ENCODE measurements around the gene ZNF142. TPM values are rescaled to one million over a fixed set of nuclear protein-coding genes. Genes with fewer than 3 reads are reported as not detected.

The ZNF142 gene
- total RNA-seq, 2 donors from 2014 or later: 41.3 to 46.6 TPM

GRCh38 chr2:218642786-218643185 lies 16.6 kb downstream of the ZNF142 start:
- H3K9me3 Mint-ChIP-seq: no peaks in the 10 kb centered on the region
- peaks cover 2 to 19% of the 10 kb centered on the region in 2 donors for H3K36me3 Mint-ChIP-seq (ENCODE audit: insufficient read depth in 2 of 2)
- H3K27ac Mint-ChIP-seq: no peak overlapping the region
- H3K27me3 Mint-ChIP-seq (ENCODE audit: low read depth): no peaks in the 10 kb centered on the region
- H3K4me3 Mint-ChIP-seq: no peak overlapping the region
- ATAC-seq (replicated peaks in 1 of 2) (no peak), DNase-seq (no peak)
- H3K4me1 Mint-ChIP-seq (ENCODE audit: low read depth): peaks cover 5% of the 10 kb centered on the region

GRCh38 chr2:218642121-218642656 lies 17.2 kb downstream of the ZNF142 start:
- no peak for DNase-seq
- Mint-ChIP-seq H3K36me3 (ENCODE audit: insufficient read depth in 2 of 2) (peaks cover 6 to 23% of the 10 kb centered on the region in 2 donors), H3K9me3 (no peaks in the 10 kb centered on the region), H3K27ac (no peak overlapping the region), H3K27me3 (ENCODE audit: low read depth) (no peaks in the 10 kb centered on the region), H3K4me3 (no peak overlapping the region), H3K4me1 (ENCODE audit: low read depth) (peaks cover 5% of the 10 kb centered on the region)
- ATAC-seq (replicated peaks in 1 of 2): no peak

GRCh38 chr2:218638372-218638771 lies 21.1 kb downstream of the ZNF142 start:
- DNase-seq: no peak
- Mint-ChIP-seq H3K4me1 (ENCODE audit: low read depth) (no peaks in the 10 kb centered on the region), H3K4me3 (no peak overlapping the region), H3K9me3 (no peaks in the 10 kb centered on the region), H3K27me3 (ENCODE audit: low read depth) (no peaks in the 10 kb centered on the region), H3K27ac (no peak overlapping the region), H3K36me3 (ENCODE audit: insufficient read depth in 2 of 2) (peaks cover 4 to 16% of the 10 kb centered on the region in 2 donors)
- ATAC-seq (replicated peaks in 1 of 2): no peak

GRCh38 chr2:218635719-218636118 lies 23.7 kb downstream of the ZNF142 start:
- Mint-ChIP-seq H3K27me3 (ENCODE audit: low read depth) (no peaks in the 10 kb centered on the region), H3K9me3 (no peaks in the 10 kb centered on the region)
- ATAC-seq (replicated peaks in 1 of 2): no peak

GRCh38 chr2:218631837-218632236 lies 27.6 kb downstream of the ZNF142 start:
- Mint-ChIP-seq H3K4me3 (no peak overlapping the region), H3K4me1 (ENCODE audit: low read depth) (peaks cover 5% of the 10 kb centered on the region), H3K9me3 (no peaks in the 10 kb centered on the region)

More at GRCh38 chr2:218635719-218636118, 23.7 kb downstream of the ZNF142 start:
- no peak overlapping the region for H3K4me3 Mint-ChIP-seq
- H3K27ac Mint-ChIP-seq: no peak overlapping the region
- no peak for DNase-seq
- peaks cover 4 to 16% of the 10 kb centered on the region in 2 donors for H3K36me3 Mint-ChIP-seq (ENCODE audit: insufficient read depth in 2 of 2)
- no peaks in the 10 kb centered on the region for H3K4me1 Mint-ChIP-seq (ENCODE audit: low read depth)

GRCh38 chr2:218627939-218628338 lies 31.5 kb downstream of the ZNF142 start:
- no peak overlapping the region for H3K27ac Mint-ChIP-seq
- H3K27me3 Mint-ChIP-seq (ENCODE audit: low read depth): no peaks in the 10 kb centered on the region
- H3K4me3 Mint-ChIP-seq: no peak overlapping the region
- ATAC-seq (replicated peaks in 1 of 2) (peak; percentile 43 to 53), DNase-seq (no peak)
- peaks cover 5% of the 10 kb centered on the region for H3K4me1 Mint-ChIP-seq (ENCODE audit: low read depth)
- H3K9me3 Mint-ChIP-seq: no peaks in the 10 kb centered on the region
- H3K36me3 Mint-ChIP-seq (ENCODE audit: insufficient read depth in 2 of 2): no peaks in the 10 kb centered on the region

More at GRCh38 chr2:218631837-218632236, 27.6 kb downstream of the ZNF142 start:
- DNase-seq: no peak
- Mint-ChIP-seq H3K27ac (no peak overlapping the region), H3K36me3 (ENCODE audit: insufficient read depth in 2 of 2) (peaks cover 0 to 5% of the 10 kb centered on the region in 2 donors), H3K27me3 (ENCODE audit: low read depth) (no peaks in the 10 kb centered on the region)
- ATAC-seq (replicated peaks in 1 of 2): no peak

GRCh38 chr2:218626369-218626768 lies 33.1 kb downstream of the ZNF142 start:
- H3K4me1 Mint-ChIP-seq (ENCODE audit: low read depth): peaks cover 5% of the 10 kb centered on the region
- no peak for ATAC-seq (replicated peaks in 1 of 2)
- no peaks in the 10 kb centered on the region for H3K9me3 Mint-ChIP-seq

GRCh38 chr2:218623366-218623705 lies 36.1 kb downstream of the ZNF142 start:
- no peak for DNase-seq
- no peak overlapping the region for H3K4me3 Mint-ChIP-seq
- no peaks in the 10 kb centered on the region for H3K9me3 Mint-ChIP-seq

More at GRCh38 chr2:218626369-218626768, 33.1 kb downstream of the ZNF142 start:
- Mint-ChIP-seq H3K36me3 (ENCODE audit: insufficient read depth in 2 of 2) (no peaks in the 10 kb centered on the region), H3K4me3 (no peak overlapping the region), H3K27me3 (ENCODE audit: low read depth) (no peaks in the 10 kb centered on the region), H3K27ac (no peak overlapping the region)
- no peak for DNase-seq

GRCh38 chr2:218622606-218623365 lies 36.6 kb downstream of the ZNF142 start:
- no peak overlapping the region for H3K4me3 Mint-ChIP-seq
- H3K27me3 Mint-ChIP-seq (ENCODE audit: low read depth): no peaks in the 10 kb centered on the region
- no peaks in the 10 kb centered on the region for H3K9me3 Mint-ChIP-seq
- peaks cover under 1% of the 10 kb centered on the region for H3K4me1 Mint-ChIP-seq (ENCODE audit: low read depth)
- DNase-seq (no peak), ATAC-seq (replicated peaks in 1 of 2) (no peak)
- H3K27ac Mint-ChIP-seq: no peak overlapping the region
- no peaks in the 10 kb centered on the region for H3K36me3 Mint-ChIP-seq (ENCODE audit: insufficient read depth in 2 of 2)

More at GRCh38 chr2:218623366-218623705, 36.1 kb downstream of the ZNF142 start:
- Mint-ChIP-seq H3K36me3 (ENCODE audit: insufficient read depth in 2 of 2) (no peaks in the 10 kb centered on the region), H3K27me3 (ENCODE audit: low read depth) (no peaks in the 10 kb centered on the region), H3K4me1 (ENCODE audit: low read depth) (peaks cover 5% of the 10 kb centered on the region), H3K27ac (no peak overlapping the region)
- no peak for ATAC-seq (replicated peaks in 1 of 2)

GRCh38 chr2:218621007-218621406 lies 38.4 kb downstream of the ZNF142 start:
- Mint-ChIP-seq H3K9me3 (no peaks in the 10 kb centered on the region), H3K36me3 (ENCODE audit: insufficient read depth in 2 of 2) (no peaks in the 10 kb centered on the region), H3K27ac (no peak overlapping the region), H3K4me1 (ENCODE audit: low read depth) (no peaks in the 10 kb centered on the region), H3K27me3 (ENCODE audit: low read depth) (no peaks in the 10 kb centered on the region), H3K4me3 (no peak overlapping the region)
- ATAC-seq (replicated peaks in 1 of 2): no peak
- no peak for DNase-seq

GRCh38 chr2:218618102-218618860 lies 41.1 kb downstream of the ZNF142 start:
- DNase-seq (peak in 1 of 2 donors; percentile 2), ATAC-seq (replicated peaks in 1 of 2) (no peak)
- Mint-ChIP-seq H3K36me3 (ENCODE audit: insufficient read depth in 2 of 2) (no peaks in the 10 kb centered on the region), H3K27me3 (ENCODE audit: low read depth) (no peaks in the 10 kb centered on the region), H3K27ac (no peak overlapping the region), H3K4me3 (no peak overlapping the region), H3K9me3 (no peaks in the 10 kb centered on the region), H3K4me1 (ENCODE audit: low read depth) (no peaks in the 10 kb centered on the region)

GRCh38 chr2:218615868-218616315 lies 43.5 kb downstream of the ZNF142 start:
- Mint-ChIP-seq H3K27ac (no peak overlapping the region), H3K4me3 (no peak overlapping the region), H3K4me1 (ENCODE audit: low read depth) (no peaks in the 10 kb centered on the region), H3K27me3 (ENCODE audit: low read depth) (no peaks in the 10 kb centered on the region), H3K36me3 (ENCODE audit: insufficient read depth in 2 of 2) (no peaks in the 10 kb centered on the region), H3K9me3 (no peaks in the 10 kb centered on the region)
- DNase-seq (no peak), ATAC-seq (replicated peaks in 1 of 2) (no peak)

- Mint-ChIP-seq H3K4me1 (ENCODE audit: low read depth) (no peaks in the 10 kb centered on the region), H3K27me3 (ENCODE audit: low read depth) (peaks cover 22% of the 10 kb centered on the region), H3K36me3 (ENCODE audit: insufficient read depth in 2 of 2) (no peaks in the 10 kb centered on the region), H3K9me3 (no peaks in the 10 kb centered on the region), H3K27ac (no peak within 1 kb of the TSS), H3K4me3 (no peak within 1 kb of the TSS)
- DNase-seq: no peak
- ATAC-seq (replicated peaks in 1 of 2): no peak
Observed at GRCh38 chr2:218607436-218608115, 51.8 kb downstream of the ZNF142 start, which contains the start of gene PLCD4. PLCD4 (plus strand) TSS chr2:218607899; CDS start chr2:218615740, 7,841 bp downstream.
